Dedifferentiated amniotic fluid mesenchymal stem cell (primary cell): ENCODE results near the gene USP3.

ENCODE experiments used
- DNase-seq: peaks from one replicate; pipeline ENCODE4 v3.0.0-alpha.2; 2016; ENCODE audit errors: extremely low spot score

USP3 gene, protein sequence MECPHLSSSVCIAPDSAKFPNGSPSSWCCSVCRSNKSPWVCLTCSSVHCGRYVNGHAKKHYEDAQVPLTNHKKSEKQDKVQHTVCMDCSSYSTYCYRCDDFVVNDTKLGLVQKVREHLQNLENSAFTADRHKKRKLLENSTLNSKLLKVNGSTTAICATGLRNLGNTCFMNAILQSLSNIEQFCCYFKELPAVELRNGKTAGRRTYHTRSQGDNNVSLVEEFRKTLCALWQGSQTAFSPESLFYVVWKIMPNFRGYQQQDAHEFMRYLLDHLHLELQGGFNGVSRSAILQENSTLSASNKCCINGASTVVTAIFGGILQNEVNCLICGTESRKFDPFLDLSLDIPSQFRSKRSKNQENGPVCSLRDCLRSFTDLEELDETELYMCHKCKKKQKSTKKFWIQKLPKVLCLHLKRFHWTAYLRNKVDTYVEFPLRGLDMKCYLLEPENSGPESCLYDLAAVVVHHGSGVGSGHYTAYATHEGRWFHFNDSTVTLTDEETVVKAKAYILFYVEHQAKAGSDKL

DNA sequence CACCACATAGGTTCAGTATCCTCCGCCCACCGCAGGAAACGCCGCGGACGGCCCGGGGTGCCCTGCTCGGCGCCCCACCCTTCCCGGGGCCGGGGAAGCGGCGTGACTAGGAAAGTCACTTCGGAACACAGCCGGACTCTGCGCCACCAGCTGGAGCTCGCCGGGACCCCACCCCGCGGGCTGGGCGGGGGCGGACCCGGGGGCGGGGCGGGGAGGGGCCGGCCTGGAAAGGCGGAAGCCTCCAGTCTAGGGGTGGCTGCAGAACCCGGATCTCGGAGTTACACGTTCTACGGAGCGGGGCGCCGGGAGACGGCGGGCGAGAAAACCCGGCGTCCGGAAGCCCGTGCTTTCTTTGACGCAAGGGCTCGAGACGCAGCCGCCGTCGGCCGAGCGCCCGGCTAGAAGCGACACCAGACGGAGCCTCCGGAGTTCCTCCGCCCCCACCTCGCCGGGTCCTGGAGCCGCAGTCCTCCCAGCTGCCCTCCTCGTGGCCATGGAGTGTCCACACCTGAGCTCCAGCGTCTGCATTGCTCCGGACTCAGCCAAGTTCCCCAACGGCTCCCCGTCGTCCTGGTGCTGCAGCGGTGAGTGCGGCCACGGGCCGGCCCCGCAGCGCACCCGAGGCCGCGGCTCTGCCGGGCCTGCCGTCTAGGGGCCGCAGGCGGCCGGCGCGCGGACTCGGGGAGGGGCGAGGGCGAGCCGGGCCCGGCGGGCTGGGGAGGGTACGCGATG lies at the start of gene USP3:
USP3 (plus strand) TSS at position 347 of the 732 bp plus-strand sequence; CDS start at position 494, 147 bp downstream.
- DNase-seq, result peak; percentile 93

DNA sequence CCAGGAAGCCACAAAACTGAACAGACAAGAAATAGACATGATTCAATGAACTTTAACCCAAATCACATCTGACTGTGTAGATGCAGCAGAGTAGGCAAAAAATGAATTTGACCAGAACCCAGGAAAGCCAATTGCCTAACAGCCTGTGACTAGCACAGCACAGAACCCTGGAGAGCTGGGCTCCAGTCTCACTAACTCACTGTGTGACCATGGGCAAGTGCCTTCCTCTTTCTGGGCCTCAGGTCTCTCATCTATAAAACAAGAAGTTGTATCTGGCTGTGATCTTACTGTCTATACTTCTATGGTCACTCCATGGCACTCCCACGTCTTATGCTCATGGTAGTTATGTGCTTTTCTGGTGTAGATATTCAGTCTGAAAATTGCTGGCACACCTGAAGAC lies 48.1 kb upstream of the USP3 start:
- no peak for DNase-seq

DNA sequence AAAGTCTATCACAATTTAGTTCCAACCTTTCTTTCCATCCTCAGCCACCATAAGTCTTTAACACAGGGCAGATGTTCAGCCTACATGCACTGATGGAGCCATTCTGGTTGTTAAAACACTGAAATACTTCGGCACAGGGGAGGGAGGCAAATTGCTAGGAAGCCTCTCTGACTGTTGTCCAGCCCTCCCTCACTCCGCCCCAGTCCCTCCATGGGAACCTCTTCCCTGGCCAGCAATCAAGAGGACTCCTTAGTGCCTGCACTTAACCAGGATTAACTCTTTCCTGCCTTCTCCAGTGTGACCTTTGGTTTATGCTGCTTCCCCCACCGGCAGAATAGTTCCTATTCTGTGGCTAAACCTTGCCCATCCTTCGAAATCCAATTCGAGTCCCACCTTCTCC lies 47.0 kb upstream of the USP3 start:
- no peak for DNase-seq

DNA sequence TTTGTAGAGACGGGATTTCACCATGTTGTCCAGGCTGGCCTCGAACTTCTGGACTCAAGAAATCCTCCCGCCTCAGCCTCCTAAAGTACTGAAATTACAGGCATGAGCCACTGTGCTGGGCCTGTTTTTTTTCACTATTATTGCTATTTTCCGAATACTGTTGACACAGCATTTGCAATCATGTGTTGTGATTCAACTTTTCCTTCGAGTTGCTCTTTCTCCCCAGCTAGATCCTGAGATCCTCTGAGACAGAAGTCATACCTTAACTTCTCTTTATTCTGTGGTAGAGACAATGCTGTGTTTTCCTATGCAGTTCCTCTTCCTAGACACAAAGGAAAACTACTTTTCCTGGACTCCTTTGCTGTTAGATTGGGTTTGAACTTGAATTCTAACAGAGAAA lies 46.4 kb upstream of the USP3 start:
- no peak for DNase-seq

DNA sequence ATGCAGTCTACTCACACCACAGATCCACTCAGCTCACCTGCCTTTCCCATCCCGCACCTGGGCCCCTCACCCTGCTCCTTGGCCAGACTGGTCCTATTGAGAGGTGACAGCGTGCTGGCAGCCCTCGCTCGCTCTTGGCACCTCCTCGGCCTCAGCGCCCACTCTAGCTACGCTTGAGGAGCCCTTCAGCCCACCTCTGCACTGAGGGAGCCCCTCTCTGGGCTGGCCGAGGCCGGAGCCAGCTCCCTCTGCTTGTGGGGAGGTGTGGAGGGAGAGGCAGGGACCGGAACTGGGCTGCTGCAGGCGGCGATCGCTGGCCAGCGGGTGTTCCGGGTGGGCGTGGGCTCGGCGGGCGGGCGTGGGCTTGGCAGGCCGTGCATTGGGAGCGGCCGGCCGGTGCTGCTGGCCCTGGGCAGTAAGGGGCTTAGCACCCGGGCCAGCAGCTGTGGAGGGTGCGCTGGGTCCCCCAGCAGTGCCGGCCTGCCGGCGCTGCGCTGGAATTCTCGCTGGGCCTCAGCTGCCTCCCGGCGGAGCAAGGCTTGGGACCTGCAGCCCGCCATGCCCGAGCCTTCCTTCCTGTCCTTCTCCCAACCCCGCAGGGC lies 45.5 kb upstream of the USP3 start:
- no peak for DNase-seq

DNA sequence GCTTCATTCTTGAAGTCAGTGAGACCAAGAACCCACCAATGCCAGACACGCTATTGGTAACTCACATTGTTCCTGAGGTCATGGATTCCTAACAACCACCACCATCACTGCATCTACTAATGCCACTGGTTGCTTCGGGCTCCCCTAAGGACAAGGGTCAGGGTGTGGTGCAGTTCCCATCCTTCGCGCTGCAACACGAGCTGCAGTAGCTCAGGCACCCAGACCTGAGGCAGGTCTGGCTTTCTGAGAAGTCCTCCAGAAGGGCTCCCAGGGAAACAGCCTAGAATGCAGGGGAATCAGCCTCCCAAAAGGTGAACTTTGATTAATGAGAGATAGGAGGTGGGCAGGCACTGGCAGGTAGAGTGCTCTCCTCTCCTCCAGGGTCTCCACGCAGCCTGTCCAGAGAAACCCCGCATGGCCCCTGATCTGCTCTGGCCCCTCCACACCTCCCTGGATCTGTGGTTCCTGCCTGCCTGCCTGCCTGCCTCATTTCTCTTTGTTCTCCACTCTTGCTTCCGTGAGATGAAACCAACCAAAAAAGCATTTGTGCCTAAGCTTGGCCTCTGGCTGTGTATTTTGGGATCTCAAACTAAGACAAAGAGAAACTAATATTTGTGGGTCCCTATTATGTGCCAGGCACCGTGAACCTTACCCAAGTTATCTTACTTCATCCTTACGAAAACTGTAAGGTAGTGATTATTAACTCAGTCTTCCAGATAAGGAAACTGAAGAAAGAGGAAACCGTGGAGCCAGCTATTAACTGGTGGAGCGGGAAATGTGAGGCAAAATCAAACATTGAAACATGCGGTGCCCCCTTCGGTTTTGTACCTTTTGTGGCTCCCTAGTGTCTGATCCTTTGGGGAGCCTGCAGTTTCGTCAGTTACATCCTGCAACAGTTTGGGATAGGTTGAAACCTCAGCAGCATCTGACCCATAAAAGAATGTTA lies 43.9 kb upstream of the USP3 start:
- no peak for DNase-seq

DNA sequence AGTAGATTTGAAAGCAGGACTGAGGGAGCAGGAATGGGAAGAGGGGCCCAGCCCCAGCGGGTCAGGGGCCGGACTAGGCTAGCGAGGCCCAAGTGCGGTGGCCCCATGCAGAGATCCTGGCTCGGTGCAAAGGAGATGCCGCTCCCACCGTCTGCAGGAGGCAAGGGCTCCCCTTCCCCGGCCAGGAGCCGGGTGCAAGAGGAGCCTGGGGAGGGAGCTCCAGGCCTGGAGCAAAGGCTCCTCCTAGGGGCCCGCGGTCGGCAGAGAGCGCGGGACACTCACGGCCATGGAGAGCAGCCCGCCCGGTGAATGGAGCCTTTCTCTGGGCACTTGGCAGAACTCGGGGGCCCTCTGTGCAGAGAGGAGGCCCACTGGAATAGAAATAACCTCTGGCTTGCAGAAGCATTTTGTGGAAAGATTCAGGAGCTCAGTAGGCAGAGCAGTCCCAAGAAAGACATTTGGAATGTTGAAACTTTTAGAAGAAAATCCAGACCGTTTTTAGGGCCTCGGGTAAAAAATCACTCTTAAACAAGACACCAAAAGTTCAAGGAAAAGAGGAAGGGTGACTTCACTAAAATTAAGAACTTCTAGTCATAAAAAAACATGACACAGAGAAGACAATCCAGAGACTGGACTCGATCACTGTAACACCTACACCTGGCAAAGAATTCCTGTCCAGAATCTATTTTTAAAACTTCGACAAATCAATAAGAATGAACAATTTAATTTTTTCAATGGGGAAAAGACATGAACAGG lies 43.0 kb upstream of the USP3 start:
- no peak for DNase-seq

DNA sequence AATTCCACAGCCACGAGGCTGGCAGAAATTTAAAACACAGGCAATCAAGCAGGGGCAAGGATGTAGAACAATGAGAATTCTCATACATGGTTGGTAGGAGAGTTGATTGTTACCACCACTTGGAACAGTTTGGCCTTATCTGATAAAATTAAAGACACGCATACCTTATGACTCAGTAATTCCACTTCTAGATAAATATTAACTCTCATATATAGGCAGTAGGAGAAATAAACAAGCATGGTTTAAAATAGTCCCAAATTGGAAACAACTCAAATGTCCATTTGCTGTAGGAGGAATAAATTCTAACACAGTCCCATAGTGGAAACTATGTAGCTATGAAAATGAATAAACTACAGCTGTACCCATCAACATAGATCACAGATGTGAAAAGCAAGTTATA lies 42.3 kb upstream of the USP3 start:
- DNase-seq, result no peak

DNA sequence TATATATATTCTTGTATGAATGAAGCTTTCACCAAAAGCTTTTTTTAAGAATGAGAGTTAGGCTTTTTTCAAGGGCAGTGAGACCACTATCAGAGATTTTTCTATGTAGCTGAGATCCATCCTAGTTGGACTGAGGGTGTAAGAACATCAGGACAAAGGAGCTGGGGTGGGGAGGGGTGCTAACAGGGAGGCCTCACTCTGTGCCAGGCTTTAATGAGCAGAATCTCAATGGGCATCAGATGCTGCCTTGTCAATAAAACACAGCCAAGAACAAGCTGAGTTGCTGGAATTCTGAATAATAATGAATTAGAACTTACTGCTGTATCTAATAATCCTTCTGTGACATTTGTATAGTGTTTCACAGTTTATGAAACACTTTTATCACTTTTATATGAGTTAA lies 41.4 kb upstream of the USP3 start:
- DNase-seq, result no peak

DNA sequence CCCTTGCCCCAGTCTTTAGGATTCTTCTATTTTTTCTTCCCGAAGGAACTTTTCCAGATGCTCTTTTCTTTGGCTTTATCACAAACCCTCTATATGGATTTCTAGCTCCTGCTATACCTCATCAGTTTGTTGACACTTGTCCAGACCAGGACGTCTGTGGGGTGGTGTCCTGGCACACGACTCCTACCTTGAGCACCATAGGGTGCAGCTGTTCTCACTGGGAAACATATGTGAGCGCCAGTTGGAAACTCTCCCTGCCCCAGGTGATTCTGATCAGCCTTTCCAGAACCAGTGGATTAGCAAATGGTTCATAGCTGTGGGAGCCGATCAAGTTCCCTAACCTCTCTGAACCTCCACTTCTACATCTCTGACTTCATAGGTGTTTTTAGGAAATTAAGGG lies 40.6 kb upstream of the USP3 start:
- DNase-seq, result no peak

DNA sequence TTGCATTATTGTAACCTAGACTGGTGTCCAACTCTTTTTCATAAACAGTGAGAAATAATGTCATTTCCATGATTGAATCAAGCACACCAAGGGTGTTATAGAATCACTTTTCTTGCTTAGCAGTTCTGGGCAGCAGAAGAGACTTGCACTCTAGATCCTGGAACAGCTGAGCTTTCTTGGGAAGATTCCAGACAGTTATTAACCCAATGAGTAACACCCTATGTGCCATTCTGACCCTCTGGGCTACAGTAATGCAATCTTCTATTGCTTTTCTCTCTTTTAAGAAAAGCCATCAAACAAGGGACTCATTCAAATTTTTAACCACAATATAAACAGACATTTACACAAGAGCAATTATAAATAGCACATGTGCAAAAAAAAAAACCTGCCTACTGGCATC lies 39.3 kb upstream of the USP3 start:
- DNase-seq, result no peak

DNA sequence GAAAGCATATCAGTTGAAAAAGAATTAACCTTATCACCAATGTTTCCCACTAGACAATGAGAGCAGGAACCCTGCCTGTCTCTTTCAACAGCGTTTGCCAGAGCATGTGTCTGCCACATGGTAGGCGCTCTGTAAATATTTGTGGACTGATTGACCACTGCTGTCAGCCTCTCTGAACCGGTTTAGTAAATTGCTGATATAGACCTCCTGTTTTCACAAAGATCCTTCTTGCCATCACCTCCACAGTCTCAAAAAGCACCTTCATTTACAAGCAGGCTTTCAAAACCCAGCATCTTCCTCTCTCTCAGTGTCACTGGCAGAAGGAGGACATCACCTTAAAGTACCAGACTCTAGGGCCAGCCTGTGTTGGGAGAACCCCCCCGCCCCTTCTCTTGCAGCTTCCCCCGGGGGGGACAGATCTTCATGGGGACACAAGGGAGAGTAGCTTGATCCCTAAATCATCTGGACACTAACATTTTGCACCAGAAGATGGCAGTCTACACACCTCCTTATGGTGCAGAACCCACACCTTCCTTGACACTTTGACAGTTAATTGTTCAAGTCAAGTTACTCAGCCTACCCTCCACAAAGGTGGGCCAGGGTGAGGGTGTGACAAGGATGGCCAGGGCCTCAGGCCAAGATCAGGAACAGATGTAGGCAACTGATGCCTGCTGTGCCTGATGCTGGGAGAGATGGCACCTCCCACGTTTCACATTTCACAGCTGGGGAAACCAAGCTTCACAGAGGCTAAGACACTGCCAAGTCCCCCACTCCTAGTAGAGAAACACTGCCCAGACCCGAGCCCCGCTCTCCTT lies 37.8 kb upstream of the USP3 start:
- peak; percentile 31 for DNase-seq

DNA sequence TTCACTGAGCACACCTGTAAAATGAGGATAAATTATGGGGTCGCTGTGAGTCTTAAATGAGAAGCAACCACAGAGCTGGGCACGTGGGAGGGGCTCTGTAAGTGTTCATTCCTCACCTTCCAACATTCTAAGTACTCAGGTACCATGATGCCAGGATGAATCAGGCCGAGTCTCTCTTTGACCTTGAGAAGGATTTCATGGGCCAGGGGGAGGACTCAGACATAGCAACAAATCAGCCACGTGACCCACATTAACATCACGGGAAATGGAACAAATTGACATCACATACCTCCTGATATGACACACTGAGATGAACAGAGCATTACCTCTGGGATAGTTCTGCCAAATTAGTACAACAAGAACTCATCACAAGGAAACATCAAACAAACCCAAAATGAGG lies 35.2 kb upstream of the USP3 start:
- DNase-seq, result no peak

DNA sequence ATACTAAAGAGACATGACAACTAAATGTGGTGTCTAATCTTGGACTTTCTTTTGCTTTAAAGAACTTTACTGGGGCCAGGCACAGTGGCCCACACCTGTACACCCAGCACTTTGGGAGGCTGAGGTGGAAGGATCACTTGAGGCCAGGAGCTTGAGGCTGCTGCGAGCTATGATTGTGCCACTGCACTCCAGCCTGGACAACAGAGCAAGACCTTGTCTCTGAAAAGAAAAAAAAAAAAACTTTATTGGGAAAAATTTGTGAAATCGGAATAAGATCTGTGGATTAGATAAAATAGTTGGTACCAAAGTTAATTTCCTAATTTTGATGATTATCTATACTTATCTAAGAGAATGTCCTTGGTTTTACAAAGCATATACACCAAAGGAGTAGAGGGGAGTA lies 34.4 kb upstream of the USP3 start:
- no peak for DNase-seq

DNA sequence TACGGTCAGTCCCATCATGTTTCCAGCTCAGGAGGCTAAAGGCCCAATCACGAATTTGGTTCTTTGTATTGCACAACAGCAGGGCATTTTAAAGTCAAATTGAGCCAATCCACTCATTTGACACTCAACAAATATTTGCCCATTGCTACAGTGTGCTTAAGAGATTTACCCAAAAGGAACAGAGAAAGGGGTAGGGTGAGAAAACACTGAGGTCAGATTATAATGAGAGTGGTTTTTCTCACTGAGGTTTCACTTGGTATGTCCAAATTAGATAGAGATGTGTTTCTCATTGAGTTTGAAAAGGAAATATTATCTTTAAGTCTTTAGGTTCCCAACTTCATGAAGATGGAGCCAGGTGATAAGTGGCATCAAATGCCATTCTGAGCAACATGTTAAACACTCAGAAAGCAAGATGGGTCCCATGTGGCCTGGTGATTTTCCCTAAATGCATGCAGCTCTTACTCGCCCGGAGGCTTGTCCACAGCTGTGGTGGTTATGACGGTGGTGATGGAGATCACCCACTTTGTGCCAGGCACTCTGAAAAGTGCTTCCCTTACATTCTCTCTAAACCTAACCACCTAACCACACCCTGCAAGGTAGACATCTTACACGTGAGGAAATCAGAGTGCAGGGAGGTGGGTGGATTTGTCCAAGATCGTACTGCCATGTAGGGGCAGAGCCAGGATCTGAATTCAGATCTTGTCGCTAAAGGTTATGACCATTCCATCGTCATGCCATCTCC lies 31.2 kb upstream of the USP3 start:
- DNase-seq, result no peak

DNA sequence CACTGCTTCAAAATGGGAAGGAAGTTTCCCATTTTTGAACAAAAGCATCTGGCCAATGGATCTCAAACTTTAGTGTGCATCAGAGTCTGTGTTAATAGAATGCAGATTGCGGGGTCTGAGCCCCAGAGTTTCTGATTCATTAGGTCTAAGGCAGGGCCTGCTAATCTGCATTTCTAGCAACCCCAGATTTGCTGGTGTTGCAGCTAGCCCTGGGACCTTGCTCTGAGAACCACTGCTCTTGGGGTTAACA lies 30.7 kb upstream of the USP3 start:
- DNase-seq, result no peak

DNA sequence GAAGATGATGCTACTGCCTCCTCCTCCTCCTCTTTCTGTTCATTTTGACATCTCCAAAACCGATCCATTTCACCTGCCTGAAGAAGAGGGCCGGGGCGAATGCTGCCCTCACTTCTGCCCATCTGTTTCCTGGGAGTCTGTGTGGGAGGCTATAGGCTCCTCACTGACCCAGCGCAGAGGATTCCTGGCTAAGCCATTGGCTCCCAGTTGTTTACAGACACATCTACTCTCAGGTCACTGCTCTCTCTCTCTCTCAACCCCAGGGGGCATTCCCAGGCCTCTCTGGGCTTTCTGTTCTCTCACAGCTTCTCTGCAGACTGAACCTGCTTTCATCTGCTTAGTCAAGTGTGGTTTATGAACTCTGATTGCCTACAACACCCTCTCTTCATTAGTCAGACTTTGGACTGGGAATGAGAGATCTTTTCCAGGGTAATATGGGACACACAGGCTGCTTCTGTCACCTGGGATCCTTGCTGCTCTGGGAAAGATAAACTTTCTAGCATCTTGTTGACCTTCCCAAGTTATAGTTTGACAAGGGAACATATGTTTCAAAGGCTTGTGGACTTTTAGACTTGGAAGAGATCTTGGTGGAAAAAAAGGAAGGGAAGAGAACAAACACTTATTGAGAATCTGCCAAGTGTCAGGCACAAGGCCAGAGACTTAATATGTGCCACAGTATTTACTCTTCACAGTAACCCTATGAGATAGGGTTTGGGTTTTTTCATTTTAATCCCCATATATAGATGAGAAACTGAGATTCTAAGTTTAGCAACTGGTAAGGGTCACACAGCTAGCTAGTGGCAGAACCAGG lies 30.2 kb upstream of the USP3 start:
- no peak for DNase-seq

DNA sequence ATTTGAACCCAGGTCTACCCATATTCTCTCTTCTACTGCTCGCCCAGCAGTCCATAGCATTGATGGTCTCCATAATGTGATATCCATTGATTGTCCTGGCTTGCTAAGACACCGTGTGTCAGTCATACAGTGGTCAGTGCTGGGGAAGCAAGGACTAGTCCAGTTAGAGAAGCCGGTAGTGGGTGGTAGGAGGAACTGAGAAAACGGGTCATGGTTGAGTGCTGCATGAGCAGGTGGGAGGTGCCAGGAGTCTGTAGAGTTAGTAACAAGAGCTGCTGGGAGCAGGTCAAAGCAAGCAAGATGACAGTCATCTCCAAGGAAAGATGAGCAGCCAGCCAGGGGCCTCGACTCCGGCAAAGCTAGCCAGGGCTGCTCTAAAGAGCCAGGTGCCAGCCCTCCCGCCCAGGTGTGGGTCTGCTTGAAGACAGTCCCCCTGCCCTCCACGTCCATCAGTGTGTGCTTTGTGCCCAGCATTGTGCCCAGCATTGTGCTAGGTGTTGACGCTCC lies 29.5 kb upstream of the USP3 start:
- no peak for DNase-seq

DNA sequence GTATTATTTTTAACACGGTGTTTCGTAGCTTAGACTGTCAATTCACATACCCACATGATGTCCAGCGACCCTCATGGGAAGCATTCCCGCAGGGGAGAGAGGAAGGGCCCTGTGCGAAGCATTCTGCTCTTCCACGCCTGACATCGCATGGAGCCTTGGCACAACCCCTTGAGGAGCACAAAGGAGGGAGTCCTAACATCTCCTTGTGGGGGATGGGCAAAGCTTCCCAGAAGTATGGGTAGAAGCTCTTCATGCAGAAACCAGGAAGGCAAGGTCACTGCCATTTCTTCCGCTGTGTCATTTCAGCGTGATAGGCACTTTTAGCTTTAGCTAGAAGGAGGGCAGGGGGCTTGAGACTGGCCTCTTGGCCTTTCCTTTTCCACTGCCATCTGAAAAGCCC lies 28.7 kb upstream of the USP3 start:
- DNase-seq, result no peak
